IgD-negative memory B cell (primary cell): ENCODE measurements around the gene MYCBP. TPM values are rescaled to one million over a fixed set of nuclear protein-coding genes. Genes with fewer than 3 reads are reported as not detected.

Experiments
- H3K27ac Mint-ChIP-seq, 3 donors: one replicate each; pipeline ENCODE4 v1.8.0; 2020 to 2022; ENCODE audit warnings: mild to moderate bottlenecking in 3 of 3, mixed read lengths in 3 of 3, moderate library complexity in 1 of 3
- H3K27me3 Mint-ChIP-seq: one replicate; pipeline ENCODE4 v1.8.0; 2021; ENCODE audit warnings: mixed read lengths
- H3K36me3 Mint-ChIP-seq: one replicate; pipeline ENCODE4 v1.8.0; 2020; ENCODE audit warnings: mild to moderate bottlenecking, mixed read lengths
- H3K4me1 Mint-ChIP-seq, 3 donors: one replicate each; pipeline ENCODE4 v1.8.0; 2020 to 2022; ENCODE audit warnings: mixed read lengths in 3 of 3, mild to moderate bottlenecking in 1 of 3
- H3K4me3 Mint-ChIP-seq, 4 donors: one replicate each; pipeline ENCODE4 v1.8.0; 2020 to 2022; ENCODE audit warnings: mild to moderate bottlenecking in 4 of 4, mixed read lengths in 4 of 4, moderate library complexity in 3 of 4
- H3K9me3 Mint-ChIP-seq, 3 donors: one replicate each; pipeline ENCODE4 v1.8.0; 2020 to 2021; ENCODE audit warnings: mixed read lengths in 3 of 3, mild to moderate bottlenecking in 1 of 3
- polyA plus RNA-seq: library from polyadenylated mRNA; unstranded; fragments of 300-500 nt; fragmentation: Illumina TruSeq; gene quantifications from one replicate; pipeline ENCODE4 v1.2.3, GENCODE V29; 2021

MYCBP gene
- polyA plus RNA-seq, 1 donor from 2014 or later, result 35.6 TPM

GRCh38 chr1:38888423-38889333 is 15.5 kb upstream of the MYCBP start:
- no peaks in the 10 kb centered on the region for H3K9me3 Mint-ChIP-seq
- no peak overlapping the region for H3K4me3 Mint-ChIP-seq
- H3K27me3 Mint-ChIP-seq, result no peaks in the 10 kb centered on the region
- no peak overlapping the region for H3K27ac Mint-ChIP-seq
- H3K4me1 Mint-ChIP-seq, result no peaks in the 10 kb centered on the region
- H3K36me3 Mint-ChIP-seq, result peaks cover 5% of the 10 kb centered on the region

DNA sequence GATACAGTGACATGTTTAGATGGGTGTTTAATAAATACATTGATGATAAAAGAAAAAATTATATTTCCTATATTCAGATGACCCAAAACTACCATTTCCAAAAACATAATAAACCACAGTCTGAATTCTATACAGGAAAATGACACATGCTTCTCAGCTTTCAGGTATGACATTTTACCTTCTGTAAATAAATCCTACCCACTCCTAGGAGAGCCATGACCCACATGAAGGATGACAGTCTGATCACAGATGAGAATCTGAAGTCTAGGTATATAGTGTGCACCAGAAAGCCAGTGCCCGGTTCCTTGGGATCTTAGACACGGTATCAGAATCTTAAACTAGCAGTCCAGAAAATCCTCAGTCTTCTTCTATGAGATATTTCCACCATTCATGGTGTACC is 11.9 kb upstream of the MYCBP start:
- Mint-ChIP-seq H3K4me1 (no peaks in the 10 kb centered on the region), H3K27ac (no peak overlapping the region), H3K36me3 (peaks cover 5% of the 10 kb centered on the region), H3K9me3 (no peaks in the 10 kb centered on the region), H3K4me3 (no peak overlapping the region), H3K27me3 (no peaks in the 10 kb centered on the region)

GRCh38 chr1:38881487-38881886 is 8.3 kb upstream of the MYCBP start, which contains the start of gene GJA9:
Gene GJA9, minus strand, starts transcription at chr1:38881587. Its CDS starts 5,489 bp downstream, at chr1:38876098.
- H3K4me3 Mint-ChIP-seq, result no peak within 1 kb of the TSS
- no peak within 1 kb of the TSS for H3K27ac Mint-ChIP-seq
- H3K9me3 Mint-ChIP-seq, result no peaks in the 10 kb centered on the region
- H3K27me3 Mint-ChIP-seq, result no peaks in the 10 kb centered on the region
- no peaks in the 10 kb centered on the region for H3K36me3 Mint-ChIP-seq
- H3K4me1 Mint-ChIP-seq, result no peaks in the 10 kb centered on the region

DNA sequence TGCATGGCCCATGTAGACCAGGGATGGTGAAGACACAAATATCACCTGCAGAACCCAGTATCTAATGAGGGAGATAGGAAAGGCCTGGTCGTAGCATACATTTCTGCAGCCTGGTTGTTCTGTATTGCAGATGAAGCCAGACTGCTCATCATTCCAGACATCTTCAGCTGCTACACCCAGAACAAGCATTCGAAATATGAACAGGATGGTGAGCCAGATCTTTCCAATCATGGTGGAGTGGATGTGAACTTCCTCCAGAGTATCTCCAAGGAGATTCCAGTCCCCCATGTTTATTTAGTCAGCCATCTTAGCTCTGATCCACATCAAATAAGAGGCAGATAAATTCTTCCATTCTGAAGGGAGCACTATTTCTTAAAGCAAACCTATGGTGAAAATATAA is 2.7 kb upstream of the MYCBP start:
- no peaks in the 10 kb centered on the region for H3K36me3 Mint-ChIP-seq
- no peaks in the 10 kb centered on the region for H3K9me3 Mint-ChIP-seq
- H3K4me1 Mint-ChIP-seq, result peaks cover 7 to 18% (median 13%) of the 10 kb centered on the region in 3 donors
- H3K27ac Mint-ChIP-seq, result peak overlapping the region in 1 of 3 donors; percentile 22
- no peaks in the 10 kb centered on the region for H3K27me3 Mint-ChIP-seq
- peak overlapping the region in 1 of 4 donors; percentile 44 for H3K4me3 Mint-ChIP-seq

GRCh38 chr1:38872401-38873026 is 634 bp downstream of the MYCBP start:
- H3K27me3 Mint-ChIP-seq, result no peaks in the 10 kb centered on the region
- peak overlapping the region; percentile 91 to 99 (median 96) for H3K4me3 Mint-ChIP-seq
- no peaks in the 10 kb centered on the region for H3K36me3 Mint-ChIP-seq
- peak overlapping the region; percentile 32 to 99 (median 96) for H3K27ac Mint-ChIP-seq
- peaks cover 12 to 20% (median 18%) of the 10 kb centered on the region in 3 donors for H3K4me1 Mint-ChIP-seq
- no peaks in the 10 kb centered on the region for H3K9me3 Mint-ChIP-seq

DNA sequence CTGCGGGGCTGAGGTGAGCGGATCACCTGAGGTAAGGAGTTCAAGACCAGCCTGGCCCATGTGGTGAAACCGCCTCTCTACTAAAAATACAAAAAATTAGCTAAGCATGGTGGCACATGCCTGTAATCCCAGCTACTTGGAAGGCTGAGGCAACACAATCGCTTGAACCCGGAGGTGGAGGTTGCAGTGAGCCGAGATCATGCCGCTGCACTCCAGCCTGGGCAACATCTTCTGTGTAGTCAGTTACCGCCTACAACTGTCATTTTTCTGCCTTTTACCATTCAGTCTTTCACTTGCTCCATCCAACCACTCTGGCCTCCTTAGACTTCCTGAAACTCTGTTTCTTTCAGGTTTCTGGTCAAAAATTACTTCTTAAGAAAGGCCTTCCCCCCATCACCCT is 2.2 kb downstream of the MYCBP start:
- H3K27me3 Mint-ChIP-seq, result no peaks in the 10 kb centered on the region
- H3K27ac Mint-ChIP-seq, result peak overlapping the region in 1 of 3 donors; percentile 99
- H3K4me3 Mint-ChIP-seq, result peak overlapping the region in 3 of 4 donors; percentile 9 to 99 (median 30)
- H3K9me3 Mint-ChIP-seq, result no peaks in the 10 kb centered on the region
- H3K4me1 Mint-ChIP-seq, result peaks cover 14 to 22% (median 18%) of the 10 kb centered on the region in 3 donors
- no peaks in the 10 kb centered on the region for H3K36me3 Mint-ChIP-seq

GRCh38 chr1:38867208-38867607 is 5.9 kb downstream of the MYCBP start:
- no peaks in the 10 kb centered on the region for H3K27me3 Mint-ChIP-seq
- H3K4me1 Mint-ChIP-seq, result peaks cover 8 to 31% (median 23%) of the 10 kb centered on the region in 3 donors
- H3K4me3 Mint-ChIP-seq, result no peak overlapping the region
- H3K27ac Mint-ChIP-seq, result no peak overlapping the region
- H3K36me3 Mint-ChIP-seq, result no peaks in the 10 kb centered on the region
- no peaks in the 10 kb centered on the region for H3K9me3 Mint-ChIP-seq

DNA sequence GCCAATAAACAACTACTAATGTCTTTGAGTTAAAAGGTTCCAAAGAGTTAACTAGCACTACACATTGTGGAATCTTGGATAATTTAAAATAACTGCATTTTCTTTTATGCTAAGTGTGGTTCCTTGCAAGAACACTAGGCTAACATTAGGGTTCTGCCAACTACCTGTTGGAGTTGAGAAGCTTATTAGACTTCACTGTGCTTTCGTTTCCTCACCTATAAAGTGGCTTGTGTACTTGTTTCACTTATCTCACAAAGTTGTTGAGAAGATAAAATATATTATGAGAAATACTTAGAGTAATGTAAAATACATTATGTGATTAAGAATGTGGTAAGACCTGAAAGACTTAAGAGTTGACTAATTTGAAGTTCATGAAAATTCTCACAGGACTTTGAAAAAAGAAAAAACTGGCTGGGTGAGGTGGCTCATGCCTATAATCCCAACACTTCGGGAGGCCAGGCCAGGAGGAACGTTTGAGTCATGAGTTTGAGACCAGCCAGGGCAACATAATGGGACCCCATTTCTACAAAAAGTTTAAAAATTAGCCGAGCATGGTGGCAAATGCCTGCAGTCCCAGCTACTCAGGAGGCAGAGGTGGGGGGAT is 7.9 kb downstream of the MYCBP start:
- no peaks in the 10 kb centered on the region for H3K27me3 Mint-ChIP-seq
- H3K4me1 Mint-ChIP-seq, result peaks cover 14 to 36% (median 21%) of the 10 kb centered on the region in 3 donors
- H3K27ac Mint-ChIP-seq, result no peak overlapping the region
- no peaks in the 10 kb centered on the region for H3K36me3 Mint-ChIP-seq
- H3K9me3 Mint-ChIP-seq, result no peaks in the 10 kb centered on the region
- H3K4me3 Mint-ChIP-seq, result peak overlapping the region in 1 of 4 donors; percentile 23

- Mint-ChIP-seq H3K27ac (peak overlapping the region; percentile 96 to 100 (median 100)), H3K27me3 (no peaks in the 10 kb centered on the region), H3K4me1 (peaks cover 27 to 47% (median 44%) of the 10 kb centered on the region in 3 donors), H3K4me3 (peak overlapping the region; percentile 94 to 100 (median 98)), H3K9me3 (no peaks in the 10 kb centered on the region), H3K36me3 (no peaks in the 10 kb centered on the region)
These were observed 12.7 kb downstream of the MYCBP start for GRCh38 chr1:38860454-38860795.

DNA sequence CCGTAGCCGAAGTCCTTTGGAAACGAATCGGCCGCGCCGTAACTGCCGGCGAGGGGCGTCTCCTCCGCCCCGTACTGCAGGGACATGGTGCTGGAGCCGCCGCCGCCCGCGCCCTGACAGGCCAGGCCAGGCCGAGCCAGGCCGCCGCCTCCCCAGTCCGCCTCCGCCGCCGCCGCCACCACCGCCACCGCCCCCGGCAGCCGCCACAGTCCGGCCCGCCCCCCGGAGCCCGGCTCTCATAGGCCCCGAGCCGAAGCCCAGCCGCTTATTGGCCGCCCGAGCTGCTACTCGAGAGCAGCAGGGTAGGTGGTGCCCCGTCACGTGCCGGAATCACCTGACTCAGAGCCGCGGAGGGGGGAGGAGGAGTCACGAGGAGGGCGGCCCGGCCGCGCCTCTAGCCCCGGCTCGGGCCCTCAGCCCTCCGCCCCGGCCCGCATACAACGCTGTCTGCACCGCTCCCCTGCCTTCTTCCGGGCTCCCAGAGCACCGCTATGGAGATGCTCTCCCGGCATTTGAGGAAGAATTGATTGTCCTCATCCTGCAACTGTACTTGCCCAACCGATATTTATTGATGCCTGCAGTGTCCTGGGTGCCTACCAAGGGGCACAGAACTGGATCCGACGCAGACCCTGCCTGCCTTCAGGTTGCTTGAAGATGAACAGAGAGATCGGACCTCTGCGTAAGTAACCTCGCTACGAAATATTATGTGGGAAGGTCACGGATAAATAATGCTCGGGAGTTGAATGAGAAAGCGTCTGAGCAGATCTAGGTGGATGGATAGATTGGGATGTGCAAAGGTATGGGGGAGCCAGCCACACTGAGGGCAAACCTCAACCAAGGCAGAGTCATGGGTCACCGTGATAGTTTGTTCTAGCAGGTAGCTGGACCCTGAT is 13.3 kb downstream of the MYCBP start, which contains the start of gene RRAGC:
Gene RRAGC (minus strand): TSS at position 212 of the 893 bp plus-strand sequence. CDS start 126 bp downstream, at position 86.
- peaks cover 3% of the 10 kb centered on the region for H3K36me3 Mint-ChIP-seq
- no peaks in the 10 kb centered on the region for H3K27me3 Mint-ChIP-seq
- no peaks in the 10 kb centered on the region for H3K9me3 Mint-ChIP-seq
- H3K4me1 Mint-ChIP-seq, result peaks cover 30 to 50% (median 46%) of the 10 kb centered on the region in 3 donors
- H3K27ac Mint-ChIP-seq, result peak within 1 kb of the TSS; percentile 98 to 100 (median 100)
- peak within 1 kb of the TSS; percentile 94 to 100 (median 98) for H3K4me3 Mint-ChIP-seq

DNA sequence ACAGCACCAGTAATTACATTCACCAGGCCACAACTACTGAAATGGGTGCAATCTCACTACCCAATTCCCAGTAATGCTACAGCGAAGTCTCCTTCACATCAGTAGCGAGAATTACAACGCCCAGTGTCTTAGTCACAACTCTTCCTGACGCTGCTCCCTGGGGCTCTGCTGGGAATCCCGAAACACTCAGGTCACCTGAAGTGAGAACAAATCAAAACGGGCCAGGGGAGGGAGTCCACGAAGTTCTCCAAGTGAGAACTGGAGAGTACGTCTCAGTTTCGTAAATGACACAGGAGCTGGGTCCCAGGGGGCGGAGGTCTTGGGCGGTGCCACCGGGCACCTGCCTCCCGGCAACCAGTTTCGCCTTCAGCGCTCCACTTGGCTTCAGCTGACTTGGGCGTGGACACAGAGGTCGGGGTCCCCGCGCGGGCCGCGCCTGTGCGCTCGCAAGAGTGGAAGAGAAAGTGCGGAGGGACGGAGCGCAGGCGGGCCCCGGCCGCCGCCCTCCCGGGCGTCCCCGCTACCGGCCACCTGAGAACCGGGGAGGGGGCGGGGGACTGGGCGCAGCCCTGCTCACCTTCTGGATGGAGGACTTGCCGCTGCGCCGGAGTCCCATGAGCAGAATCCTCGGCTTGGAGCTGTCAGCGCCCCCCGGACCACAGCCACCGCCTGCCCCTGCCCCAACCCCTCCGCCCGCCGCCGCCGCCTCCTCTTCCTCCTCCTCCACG is 14.2 kb downstream of the MYCBP start:
- peak overlapping the region; percentile 98 to 100 (median 100) for H3K27ac Mint-ChIP-seq
- peak overlapping the region; percentile 94 to 100 (median 98) for H3K4me3 Mint-ChIP-seq
- H3K9me3 Mint-ChIP-seq, result no peaks in the 10 kb centered on the region
- H3K27me3 Mint-ChIP-seq, result no peaks in the 10 kb centered on the region
- peaks cover 30 to 50% (median 46%) of the 10 kb centered on the region in 3 donors for H3K4me1 Mint-ChIP-seq
- H3K36me3 Mint-ChIP-seq, result peaks cover 3% of the 10 kb centered on the region

DNA sequence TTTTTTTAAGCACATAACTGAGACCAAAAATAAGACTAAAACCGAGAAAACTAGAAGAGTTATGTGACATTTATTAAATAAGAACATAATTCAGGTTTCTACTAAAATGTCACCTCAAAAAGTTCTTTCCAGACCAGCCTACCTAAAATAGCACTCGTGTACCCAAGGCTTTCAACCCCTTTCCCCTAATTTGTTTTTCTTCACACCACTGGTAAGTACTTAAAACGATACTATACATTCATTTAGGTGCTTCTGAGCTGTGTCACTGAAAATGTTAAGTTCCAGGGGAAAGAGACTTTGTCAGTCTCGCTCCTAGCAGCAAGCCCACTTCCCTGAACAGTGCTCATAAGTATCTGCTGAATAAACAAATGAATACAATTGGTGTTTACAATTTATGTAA is 20.4 kb downstream of the MYCBP start:
- Mint-ChIP-seq H3K27ac (peak overlapping the region in 2 of 3 donors; percentile 5 to 70), H3K4me1 (peaks cover 28 to 36% (median 28%) of the 10 kb centered on the region in 3 donors), H3K4me3 (peak overlapping the region in 1 of 4 donors; percentile 25), H3K27me3 (no peaks in the 10 kb centered on the region), H3K36me3 (peaks cover 7% of the 10 kb centered on the region), H3K9me3 (no peaks in the 10 kb centered on the region)

- Mint-ChIP-seq H3K4me3 (peak overlapping the region in 3 of 4 donors; percentile 15 to 51 (median 50)), H3K27ac (peak overlapping the region; percentile 10 to 92 (median 30)), H3K4me1 (peaks cover 13 to 22% (median 16%) of the 10 kb centered on the region in 3 donors), H3K36me3 (peaks cover 13% of the 10 kb centered on the region), H3K9me3 (no peaks in the 10 kb centered on the region), H3K27me3 (no peaks in the 10 kb centered on the region)
These were observed 25.1 kb downstream of the MYCBP start for GRCh38 chr1:38848071-38848470.
